Neutrophil (primary cell): ENCODE data around the gene ZNF322.

Experiments used
- H3K27ac ChIP-seq: fragments of 200-600 bp; sonication (generic); 2 replicates; pipeline ENCODE4 v1.5.1; 2016; ENCODE audit warnings: mild to moderate bottlenecking, moderate library complexity
- H3K27me3 ChIP-seq: fragments of 200-600 bp; sonication (generic); 2 replicates; pipeline ENCODE4 v1.6.0; 2016; ENCODE audit warnings: mild to moderate bottlenecking
- H3K36me3 ChIP-seq: fragments of 200-600 bp; sonication (generic); 2 replicates; pipeline ENCODE4 v1.5.1; 2017
- H3K4me1 ChIP-seq, 2 experiments: fragments of 200-600 bp in 1 of 2; sonication (generic) in 1 of 2; 1 replicate in 1 of 2; 2 replicates in 1 of 2; pipeline versions ENCODE4 v1.5.1 to v1.6.1; 2013 to 2016; ENCODE audit warnings: low read depth in 1 of 2, low read length in 1 of 2, mild to moderate bottlenecking in 1 of 2, moderate library complexity in 1 of 2; ENCODE audit not compliant: control insufficient read depth in 1 of 2, insufficient read depth in 1 of 2
- H3K4me3 ChIP-seq, 2 experiments: fragments of 200-600 bp in 1 of 2; sonication (generic) in 1 of 2; 1 replicate in 1 of 2; 2 replicates in 1 of 2; pipeline ENCODE4 v1.5.1; 2013 to 2016; ENCODE audit warnings: low read depth in 1 of 2, low read length in 1 of 2, mild to moderate bottlenecking in 1 of 2, moderate library complexity in 1 of 2
- H3K9me3 ChIP-seq: fragments of 200-600 bp; sonication (generic); 2 replicates; pipeline ENCODE4 v1.5.1; 2016
- TF ChIP-seq, protein P1 (sequence below): fragments of 200-600 bp; sonication (generic); IDR thresholded peaks from 2 replicates; pipeline ENCODE4 v1.5.1; 2016; ENCODE audit warnings: antibody characterized with exemption

The ZNF322 gene

DNA sequence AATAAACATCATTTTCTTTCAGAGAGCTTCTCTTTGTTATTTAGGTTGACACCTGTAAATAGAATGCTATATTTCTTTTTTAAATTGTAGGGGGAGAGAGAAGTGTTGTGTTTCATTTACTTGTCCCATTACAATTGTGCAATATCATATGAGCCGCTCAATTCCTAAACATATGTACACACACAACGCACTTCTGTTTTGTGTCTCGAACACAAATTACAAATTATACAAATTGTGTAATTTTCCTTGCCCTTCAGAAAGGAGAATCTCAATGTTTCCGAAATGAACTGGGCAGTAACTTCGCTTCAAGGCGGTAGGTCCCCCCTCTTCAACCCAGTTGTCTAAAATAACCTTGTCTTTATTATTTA lies 65.4 kb downstream of the ZNF322 start:
- Histone ChIP-seq H3K4me1 (peaks cover 24 to 26% of the 10 kb centered on the region in 2 experiments), H3K4me3 (no peak overlapping the region), H3K27ac (no peak overlapping the region), H3K9me3 (no peaks in the 10 kb centered on the region), H3K36me3 (peaks cover 11% of the 10 kb centered on the region), H3K27me3 (peaks cover 56% of the 10 kb centered on the region)
- TF ChIP-seq, protein P1, sequence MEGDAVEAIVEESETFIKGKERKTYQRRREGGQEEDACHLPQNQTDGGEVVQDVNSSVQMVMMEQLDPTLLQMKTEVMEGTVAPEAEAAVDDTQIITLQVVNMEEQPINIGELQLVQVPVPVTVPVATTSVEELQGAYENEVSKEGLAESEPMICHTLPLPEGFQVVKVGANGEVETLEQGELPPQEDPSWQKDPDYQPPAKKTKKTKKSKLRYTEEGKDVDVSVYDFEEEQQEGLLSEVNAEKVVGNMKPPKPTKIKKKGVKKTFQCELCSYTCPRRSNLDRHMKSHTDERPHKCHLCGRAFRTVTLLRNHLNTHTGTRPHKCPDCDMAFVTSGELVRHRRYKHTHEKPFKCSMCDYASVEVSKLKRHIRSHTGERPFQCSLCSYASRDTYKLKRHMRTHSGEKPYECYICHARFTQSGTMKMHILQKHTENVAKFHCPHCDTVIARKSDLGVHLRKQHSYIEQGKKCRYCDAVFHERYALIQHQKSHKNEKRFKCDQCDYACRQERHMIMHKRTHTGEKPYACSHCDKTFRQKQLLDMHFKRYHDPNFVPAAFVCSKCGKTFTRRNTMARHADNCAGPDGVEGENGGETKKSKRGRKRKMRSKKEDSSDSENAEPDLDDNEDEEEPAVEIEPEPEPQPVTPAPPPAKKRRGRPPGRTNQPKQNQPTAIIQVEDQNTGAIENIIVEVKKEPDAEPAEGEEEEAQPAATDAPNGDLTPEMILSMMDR: no peak

DNA sequence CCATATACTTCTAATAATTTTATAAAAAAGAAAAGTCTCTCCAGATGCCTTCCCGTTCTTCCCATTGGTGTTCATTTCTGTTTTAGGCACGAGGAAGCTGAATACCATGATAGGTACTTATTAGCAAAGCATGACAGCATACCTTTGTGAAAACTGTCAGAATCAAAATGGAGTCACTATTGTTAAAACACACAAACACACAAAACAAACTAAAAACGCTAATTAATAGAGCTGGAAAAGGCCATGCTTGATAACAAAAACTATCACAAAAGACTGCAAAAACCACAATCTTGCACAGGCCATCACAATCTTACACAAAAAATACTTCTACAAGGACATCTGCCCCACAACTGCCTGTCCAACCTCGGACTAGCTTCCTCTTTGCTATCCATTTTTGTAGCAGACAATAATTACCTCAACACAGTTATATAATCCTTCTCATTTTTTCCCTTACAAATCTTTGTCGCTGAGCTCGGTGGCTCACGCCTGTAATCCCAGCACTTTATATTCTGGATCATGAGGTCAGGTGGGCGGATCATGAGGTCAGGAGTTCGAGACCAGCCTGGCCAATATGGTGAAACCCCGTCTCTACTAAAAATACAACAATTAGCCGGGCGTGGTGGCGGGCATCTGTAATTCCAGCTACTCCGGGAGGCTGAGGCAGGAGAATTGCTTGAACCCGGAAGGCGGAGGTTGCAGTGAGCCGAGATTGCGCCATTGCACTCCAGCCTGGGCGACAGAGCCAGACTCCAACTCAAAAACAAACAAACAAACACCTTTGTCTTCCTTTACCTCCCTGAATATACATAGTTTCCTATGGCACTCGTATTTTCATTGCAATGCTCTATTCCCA lies 66.0 kb downstream of the ZNF322 start:
- no peaks in the 10 kb centered on the region for H3K9me3 ChIP-seq
- peaks cover 56% of the 10 kb centered on the region for H3K27me3 ChIP-seq
- no peak overlapping the region for H3K4me3 ChIP-seq
- no peak overlapping the region for H3K27ac ChIP-seq
- TF ChIP-seq, protein P1: no peak
- peaks cover 24 to 26% of the 10 kb centered on the region in 2 experiments for H3K4me1 ChIP-seq
- peaks cover 5% of the 10 kb centered on the region for H3K36me3 ChIP-seq

DNA sequence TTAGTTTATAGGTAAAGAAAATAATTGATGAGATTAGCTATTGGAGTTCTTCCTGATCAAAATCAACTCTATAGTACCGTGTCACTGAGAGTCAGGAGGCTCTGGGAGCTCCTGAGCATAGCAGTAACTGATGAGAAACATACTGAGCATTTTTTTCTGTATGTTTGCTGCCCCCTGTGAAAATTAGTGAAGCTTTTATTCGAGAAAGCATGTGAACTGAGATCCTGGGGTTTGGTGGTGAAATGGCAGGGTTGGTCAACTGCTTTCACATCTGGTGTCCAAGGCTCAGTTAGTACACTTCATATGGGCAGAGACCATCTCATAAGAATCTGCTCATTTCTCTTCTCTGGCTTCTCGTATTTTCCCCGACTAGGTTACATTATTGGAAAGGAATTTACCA lies 66.9 kb downstream of the ZNF322 start:
- peaks cover 22 to 23% of the 10 kb centered on the region in 2 experiments for H3K4me1 ChIP-seq
- H3K27ac ChIP-seq: no peak overlapping the region
- H3K27me3 ChIP-seq: peaks cover 56% of the 10 kb centered on the region
- H3K36me3 ChIP-seq: no peaks in the 10 kb centered on the region
- H3K9me3 ChIP-seq: no peaks in the 10 kb centered on the region
- H3K4me3 ChIP-seq: no peak overlapping the region
- TF ChIP-seq, protein P1: no peak

DNA sequence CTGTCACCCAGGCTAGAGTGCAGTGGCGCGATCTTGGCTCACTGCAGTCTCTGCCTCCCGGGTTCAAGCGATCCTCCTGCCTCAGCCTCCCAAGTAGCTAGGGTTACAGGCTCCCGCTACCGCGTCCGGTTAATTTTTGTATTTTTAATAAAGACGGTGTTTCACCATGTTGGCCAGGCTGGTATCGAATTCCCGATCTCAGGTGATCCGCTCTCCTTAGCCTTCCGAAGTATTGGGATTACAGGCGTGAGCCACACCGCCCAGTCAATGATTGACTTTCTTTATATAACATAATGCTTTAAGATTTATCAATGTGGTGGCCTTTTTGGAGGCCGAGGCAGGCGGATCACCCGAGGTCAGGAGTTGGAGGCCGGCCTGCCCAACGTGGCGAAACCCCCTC lies 70.6 kb downstream of the ZNF322 start:
- Histone ChIP-seq H3K27me3 (peaks cover 72% of the 10 kb centered on the region), H3K36me3 (no peaks in the 10 kb centered on the region), H3K27ac (no peak overlapping the region), H3K4me3 (no peak overlapping the region), H3K9me3 (no peaks in the 10 kb centered on the region), H3K4me1 (no peaks in the 10 kb centered on the region)
- TF ChIP-seq, protein P1: no peak
